Jurkat, Clone E6-1 (cell line): ENCODE results near the gene NKD2.

Experiments used
- DNase-seq: peaks from one replicate; pipeline ENCODE4 v3.0.0-alpha.2; 2011; ENCODE audit warnings: low read depth, low spot score
- H3K4me3 ChIP-seq: 2 replicates; pipeline ENCODE4 v1.5.1; 2011; ENCODE audit warnings: mild to moderate bottlenecking, low read length, control low read depth, moderate library complexity

NKD2 gene

GRCh38 chr5:978054-978453 is 30.5 kb upstream of the NKD2 start:
- no peak for DNase-seq
- no peak overlapping the region for H3K4me3 ChIP-seq

- no peak for DNase-seq
Measured at GRCh38 chr5:978693-979092, 29.9 kb upstream of the NKD2 start.

GRCh38 chr5:979100-979817 is 29.3 kb upstream of the NKD2 start:
- no peak for DNase-seq
- H3K4me3 ChIP-seq, result no peak overlapping the region

More at GRCh38 chr5:978693-979092, 29.9 kb upstream of the NKD2 start:
- no peak overlapping the region for H3K4me3 ChIP-seq

- no peak for DNase-seq
Measured at GRCh38 chr5:980001-980588, 28.5 kb upstream of the NKD2 start.

GRCh38 chr5:980966-981365 is 27.6 kb upstream of the NKD2 start:
- no peak for DNase-seq
- H3K4me3 ChIP-seq, result no peak overlapping the region

More at GRCh38 chr5:980001-980588, 28.5 kb upstream of the NKD2 start:
- H3K4me3 ChIP-seq, result no peak overlapping the region

- no peak overlapping the region for H3K4me3 ChIP-seq
- no peak for DNase-seq
Measured at GRCh38 chr5:981456-981855, 27.1 kb upstream of the NKD2 start.

- no peak for DNase-seq
- H3K4me3 ChIP-seq, result no peak overlapping the region
Measured at GRCh38 chr5:982377-983237, 26.0 kb upstream of the NKD2 start.

- DNase-seq, result no peak
- H3K4me3 ChIP-seq, result no peak overlapping the region
Measured at GRCh38 chr5:983238-983524, 25.4 kb upstream of the NKD2 start.

GRCh38 chr5:983568-983967 is 25.0 kb upstream of the NKD2 start:
- DNase-seq, result no peak

GRCh38 chr5:984774-985173 is 23.8 kb upstream of the NKD2 start:
- H3K4me3 ChIP-seq, result no peak overlapping the region
- no peak for DNase-seq

More at GRCh38 chr5:983568-983967, 25.0 kb upstream of the NKD2 start:
- no peak overlapping the region for H3K4me3 ChIP-seq

- no peak overlapping the region for H3K4me3 ChIP-seq
- DNase-seq, result no peak
Measured at GRCh38 chr5:987761-988160, 20.8 kb upstream of the NKD2 start.

- no peak for DNase-seq
- no peak overlapping the region for H3K4me3 ChIP-seq
Measured at GRCh38 chr5:988322-988721, 20.3 kb upstream of the NKD2 start.

- no peak for DNase-seq
- H3K4me3 ChIP-seq, result no peak overlapping the region
Measured at GRCh38 chr5:989961-990530, 18.6 kb upstream of the NKD2 start.

- no peak for DNase-seq
- H3K4me3 ChIP-seq, result no peak overlapping the region
Measured at GRCh38 chr5:991472-992267, 16.9 kb upstream of the NKD2 start.

GRCh38 chr5:994272-994607 is 14.4 kb upstream of the NKD2 start:
- no peak overlapping the region for H3K4me3 ChIP-seq
- no peak for DNase-seq

GRCh38 chr5:994821-995220 is 13.8 kb upstream of the NKD2 start:
- no peak overlapping the region for H3K4me3 ChIP-seq
- no peak for DNase-seq

GRCh38 chr5:995318-995717 is 13.3 kb upstream of the NKD2 start:
- DNase-seq, result no peak
- H3K4me3 ChIP-seq, result no peak overlapping the region

- peak; percentile 85 for DNase-seq
Measured at GRCh38 chr5:997001-997474, 11.6 kb upstream of the NKD2 start.

GRCh38 chr5:997711-998110 is 10.9 kb upstream of the NKD2 start:
- no peak overlapping the region for H3K4me3 ChIP-seq
- DNase-seq, result no peak

More at GRCh38 chr5:997001-997474, 11.6 kb upstream of the NKD2 start:
- peak overlapping the region; percentile 58 for H3K4me3 ChIP-seq
